Left kidney (tissue), 2 donors: Measurements from ENCODE around the gene CRIP3. TPM values are rescaled to one million over a fixed set of nuclear protein-coding genes. Genes with fewer than 3 reads are reported as not detected.
"Not testable (repeated sequence)": the region's sequence is repeated elsewhere in the genome, so short reads cannot be mapped to it uniquely, and the experiment has no call there.

ENCODE experiments used
- DNase-seq: peaks from one replicate; pipeline ENCODE4 v3.0.0-alpha.2; 2013
- polyA plus RNA-seq: library from polyadenylated mRNA; unstranded; fragments of 120-200 nt; gene quantifications from one replicate; pipeline ENCODE4 v1.2.1, GENCODE V29; 2013; ENCODE audit not compliant: insufficient read length

Gene CRIP3
- polyA plus RNA-seq, 1 donor: 7.3 TPM

DNA sequence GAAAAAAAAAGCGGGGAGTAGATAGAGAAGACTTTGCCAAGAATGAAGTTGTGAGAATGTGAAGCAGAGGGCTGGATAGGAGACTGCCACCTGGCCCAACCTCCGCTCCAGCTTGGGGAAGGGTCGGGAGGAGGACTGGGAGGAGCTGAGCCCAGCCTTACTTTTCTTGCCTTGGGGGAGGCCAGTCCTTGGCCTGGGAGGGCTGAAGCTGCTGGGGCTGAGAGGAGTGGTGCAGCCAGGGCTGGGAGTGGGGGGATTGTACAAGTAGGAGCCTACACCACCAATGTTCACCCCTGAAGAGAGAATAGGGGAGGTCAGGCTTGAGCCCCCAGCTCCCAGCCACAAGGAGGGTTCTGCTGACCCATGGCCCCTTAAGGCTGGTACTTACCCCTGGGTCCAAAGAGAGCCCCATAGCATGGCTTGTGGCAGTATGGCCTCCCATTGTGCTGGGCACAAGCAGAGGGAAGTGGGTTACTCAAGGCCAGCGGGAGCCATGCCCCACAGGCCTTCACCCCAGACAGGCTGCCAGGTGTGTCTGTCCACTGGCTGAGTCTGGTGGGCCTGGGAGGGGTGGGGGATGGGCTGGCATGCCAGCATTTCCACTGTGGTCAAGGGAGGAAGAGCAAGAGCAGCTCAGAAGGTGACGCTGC is 1.1 kb downstream of the CRIP3 start:
- DNase-seq: no peak

DNA sequence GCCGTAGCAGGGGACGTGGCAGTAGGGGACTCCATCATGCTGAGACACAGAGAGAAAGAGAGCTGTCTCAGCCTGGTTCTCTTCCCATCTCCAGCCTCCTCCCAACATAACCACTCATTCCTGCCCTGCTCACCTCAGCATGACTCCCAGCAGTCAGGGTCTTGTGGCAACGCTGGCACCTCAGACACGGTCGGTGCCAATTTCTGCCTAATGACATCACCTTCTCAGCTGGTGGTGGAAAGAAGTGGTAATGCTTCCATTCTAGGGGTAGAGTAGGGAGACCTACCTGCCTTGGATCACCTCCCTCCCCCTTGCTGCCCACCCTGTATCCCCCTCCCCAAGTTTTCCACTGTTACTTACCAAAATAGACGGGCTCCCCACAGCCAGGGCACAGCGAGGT is 2.5 kb downstream of the CRIP3 start:
- no peak for DNase-seq

DNA sequence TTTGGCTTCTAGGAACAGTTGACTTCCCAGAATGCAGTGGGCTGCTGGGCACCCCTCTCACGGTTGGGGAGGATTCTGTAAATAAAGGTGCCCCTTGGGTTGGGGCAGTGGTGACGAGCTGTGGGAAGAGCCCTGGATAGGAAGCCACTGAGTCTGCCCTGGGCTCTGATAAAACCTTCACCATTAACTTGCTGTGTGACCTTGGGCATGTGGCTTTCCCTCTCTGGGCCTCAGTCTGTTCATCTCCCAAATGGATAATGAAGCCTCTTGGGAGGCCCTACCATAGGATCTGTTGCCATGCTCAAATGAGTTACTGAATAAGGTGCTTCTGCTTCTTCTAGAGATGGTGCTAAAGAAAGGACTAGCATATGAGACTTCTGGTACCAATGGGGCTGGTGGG is 3.7 kb downstream of the CRIP3 start:
- DNase-seq: no peak

DNA sequence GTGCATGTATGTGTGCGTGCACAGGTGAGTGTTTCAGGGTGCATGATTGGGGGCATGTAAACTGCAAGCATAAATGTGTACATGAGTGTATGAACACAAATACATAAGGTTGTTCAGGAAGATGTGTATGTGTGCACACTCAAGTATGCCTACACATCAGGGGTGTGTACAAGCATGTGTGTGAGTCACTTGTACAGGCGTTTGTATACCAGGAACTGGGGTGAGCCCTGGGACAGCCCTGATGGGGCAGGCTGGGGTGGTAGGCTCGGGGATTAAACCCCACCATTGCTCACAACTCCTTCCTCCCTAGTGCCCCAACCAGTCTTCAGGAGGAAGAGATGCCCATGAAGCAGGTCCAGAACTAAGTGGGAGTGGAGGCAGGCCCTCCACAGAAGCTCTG is 4.3 kb downstream of the CRIP3 start:
- no peak for DNase-seq

DNA sequence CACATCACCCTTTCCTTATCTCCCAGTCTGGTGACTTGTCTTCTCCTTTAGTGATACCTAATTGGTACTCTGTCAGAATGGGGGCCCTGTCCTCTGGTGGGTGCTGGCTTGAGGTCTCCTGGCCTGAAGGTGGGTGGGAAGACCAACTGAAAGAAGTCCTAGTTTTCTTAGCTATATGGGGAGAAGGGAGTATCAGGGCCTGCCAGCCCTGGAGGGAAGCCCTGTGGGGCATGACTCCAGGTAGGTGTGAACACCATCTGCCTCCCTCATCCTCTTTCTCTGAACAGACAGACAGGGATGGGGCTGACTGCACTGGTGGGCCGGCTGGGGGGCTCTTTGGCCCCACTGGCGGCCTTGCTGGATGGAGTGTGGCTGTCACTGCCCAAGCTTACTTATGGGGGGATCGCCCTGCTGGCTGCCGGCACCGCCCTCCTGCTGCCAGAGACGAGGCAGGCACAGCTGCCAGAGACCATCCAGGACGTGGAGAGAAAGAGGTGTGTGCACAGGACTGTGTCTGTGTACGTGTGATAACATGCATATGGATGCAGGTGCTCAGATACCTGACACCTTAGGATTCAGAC is 4.8 kb downstream of the CRIP3 start:
- DNase-seq: no peak

DNA sequence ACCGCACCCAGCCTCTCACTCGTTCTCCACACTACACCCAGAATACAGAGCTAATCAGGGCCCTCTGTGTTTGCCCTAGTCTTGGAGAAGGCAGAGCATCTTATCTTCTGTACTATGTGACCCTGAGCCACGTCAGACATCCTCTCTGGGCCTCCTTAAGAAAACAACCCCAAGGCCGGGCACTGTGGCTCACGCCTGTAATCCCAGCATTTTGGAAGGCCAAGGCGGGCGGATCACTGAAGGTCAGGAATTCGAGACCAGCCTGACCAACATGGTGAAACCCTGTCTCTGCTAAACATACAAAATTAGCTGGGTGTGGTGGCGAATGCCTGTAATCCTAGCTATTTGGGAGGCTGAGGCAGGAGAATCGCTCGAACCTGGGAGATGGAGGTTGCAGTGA is 5.6 kb downstream of the CRIP3 start:
- not testable (repeated sequence) for DNase-seq

DNA sequence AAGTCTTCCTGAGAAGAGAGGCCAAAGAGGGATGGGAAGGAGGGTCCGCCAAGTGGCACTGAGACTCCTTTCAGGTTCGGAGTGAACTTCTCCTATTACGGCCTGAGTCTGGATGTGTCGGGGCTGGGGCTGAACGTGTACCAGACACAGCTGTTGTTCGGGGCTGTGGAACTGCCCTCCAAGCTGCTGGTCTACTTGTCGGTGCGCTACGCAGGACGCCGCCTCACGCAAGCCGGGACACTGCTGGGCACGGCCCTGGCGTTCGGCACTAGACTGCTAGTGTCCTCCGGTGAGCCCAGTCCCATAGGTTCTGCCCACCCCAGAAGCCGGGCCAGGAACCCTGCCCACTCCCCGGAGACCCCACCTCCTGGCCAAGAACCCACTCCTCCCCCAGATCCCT is 6.5 kb downstream of the CRIP3 start:
- no peak for DNase-seq

DNA sequence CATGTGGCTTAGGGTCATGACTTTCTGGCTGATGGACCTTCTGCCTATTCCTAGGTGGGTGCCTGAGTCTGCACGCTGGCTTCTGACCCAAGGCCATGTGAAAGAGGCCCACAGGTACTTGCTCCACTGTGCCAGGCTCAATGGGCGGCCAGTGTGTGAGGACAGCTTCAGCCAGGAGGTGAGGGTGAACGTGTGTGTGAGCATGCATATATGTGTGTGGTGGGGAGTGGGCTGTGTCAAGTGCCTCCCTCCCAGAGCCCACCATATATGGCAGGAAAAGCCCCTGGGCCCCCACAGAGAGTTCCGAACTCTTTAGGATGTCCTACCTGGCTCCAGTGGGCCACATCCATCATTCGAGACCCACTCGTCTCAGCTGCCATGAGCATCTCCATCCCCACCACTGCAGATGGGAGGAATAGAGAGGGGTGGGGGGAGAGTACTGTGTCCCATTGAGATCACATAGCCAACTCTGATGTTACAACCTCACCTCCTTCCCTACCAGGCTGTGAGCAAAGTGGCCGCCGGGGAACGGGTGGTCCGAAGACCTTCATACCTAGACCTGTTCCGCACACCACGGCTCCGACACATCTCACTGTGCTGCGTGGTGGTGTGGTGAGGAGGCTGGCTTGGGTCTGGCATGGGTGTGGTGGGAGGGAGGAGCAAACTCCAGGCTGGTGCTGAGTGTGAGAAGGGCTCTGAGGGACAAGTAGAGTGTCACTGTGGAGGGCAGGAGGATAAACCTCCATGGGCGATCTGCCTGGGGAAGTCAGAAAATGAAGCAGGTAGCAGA is 7.3 kb downstream of the CRIP3 start:
- DNase-seq: no peak

DNA sequence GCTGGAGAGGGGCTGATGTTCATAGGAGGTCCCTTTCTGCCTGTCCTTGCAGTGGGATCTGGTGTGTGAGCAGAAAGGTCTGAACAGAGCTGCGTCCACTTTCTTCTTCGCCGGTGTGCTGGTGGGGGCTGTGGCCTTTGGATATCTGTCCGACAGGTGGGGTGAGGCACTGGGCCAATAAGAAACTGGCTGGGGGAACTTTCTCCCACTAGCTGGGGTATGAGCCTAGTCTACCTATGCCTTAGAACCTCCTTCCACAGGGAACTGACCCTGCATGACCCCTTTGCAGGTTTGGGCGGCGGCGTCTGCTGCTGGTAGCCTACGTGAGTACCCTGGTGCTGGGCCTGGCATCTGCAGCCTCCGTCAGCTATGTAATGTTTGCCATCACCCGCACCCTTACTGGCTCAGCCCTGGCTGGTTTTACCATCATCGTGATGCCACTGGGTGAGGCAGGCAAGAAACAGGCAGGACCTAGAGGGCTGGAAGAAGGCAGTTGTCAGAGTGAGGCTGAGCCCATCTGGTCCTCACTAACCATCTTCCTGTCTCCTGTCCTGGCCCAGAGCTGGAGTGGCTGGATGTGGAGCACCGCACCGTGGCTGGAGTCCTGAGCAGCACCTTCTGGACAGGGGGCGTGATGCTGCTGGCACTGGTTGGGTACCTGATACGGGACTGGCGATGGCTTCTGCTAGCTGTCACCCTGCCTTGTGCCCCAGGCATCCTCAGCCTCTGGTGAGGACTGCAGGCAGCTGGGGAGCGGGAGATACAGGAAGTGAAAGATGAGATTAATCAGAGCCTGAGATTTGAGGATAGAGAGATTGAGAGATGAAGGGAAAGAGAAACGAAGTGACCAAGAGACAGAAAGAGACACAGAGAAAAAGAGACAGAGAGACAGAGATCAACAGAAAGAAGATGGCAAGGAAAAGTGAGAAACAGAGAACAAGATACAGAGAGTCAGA is 9.0 kb downstream of the CRIP3 start:
- DNase-seq: no peak

DNA sequence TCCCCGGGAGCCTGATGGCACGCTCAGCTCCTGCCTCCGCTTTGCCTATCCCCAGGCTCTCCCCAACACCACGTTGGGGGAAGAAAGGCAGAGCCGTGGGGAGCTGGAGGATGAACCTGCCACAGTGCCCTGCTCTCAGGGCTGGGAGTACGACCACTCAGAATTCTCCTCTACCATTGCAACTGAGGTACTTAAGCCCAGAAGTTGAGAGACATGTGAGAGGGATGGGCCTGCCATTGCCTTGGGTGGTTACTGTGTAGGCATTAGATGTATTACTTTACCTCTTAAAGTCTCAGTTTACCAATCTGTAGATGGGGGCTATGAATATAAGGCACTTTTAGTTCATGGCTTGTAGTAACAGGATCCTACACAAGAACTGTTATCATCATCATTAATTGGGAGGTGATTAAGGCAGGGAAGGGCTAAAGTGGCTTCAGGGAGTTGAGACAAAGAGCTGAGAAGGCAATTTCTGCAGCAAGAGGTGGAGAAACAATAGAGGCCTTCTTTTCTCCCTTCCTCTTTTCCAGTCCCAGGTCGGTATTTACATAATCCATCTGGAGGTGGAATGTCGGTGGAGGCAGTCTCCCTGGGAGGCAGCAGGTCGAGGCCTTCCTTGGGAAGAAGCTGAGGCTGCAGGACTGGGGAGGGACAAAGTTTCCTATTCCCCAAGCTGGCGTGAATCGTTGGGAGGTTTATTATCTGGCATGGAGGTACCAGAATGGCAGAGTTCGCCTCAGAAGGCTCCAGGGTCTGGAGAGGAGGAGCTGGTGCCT is 9.9 kb downstream of the CRIP3 start:
- DNase-seq: no peak

DNA sequence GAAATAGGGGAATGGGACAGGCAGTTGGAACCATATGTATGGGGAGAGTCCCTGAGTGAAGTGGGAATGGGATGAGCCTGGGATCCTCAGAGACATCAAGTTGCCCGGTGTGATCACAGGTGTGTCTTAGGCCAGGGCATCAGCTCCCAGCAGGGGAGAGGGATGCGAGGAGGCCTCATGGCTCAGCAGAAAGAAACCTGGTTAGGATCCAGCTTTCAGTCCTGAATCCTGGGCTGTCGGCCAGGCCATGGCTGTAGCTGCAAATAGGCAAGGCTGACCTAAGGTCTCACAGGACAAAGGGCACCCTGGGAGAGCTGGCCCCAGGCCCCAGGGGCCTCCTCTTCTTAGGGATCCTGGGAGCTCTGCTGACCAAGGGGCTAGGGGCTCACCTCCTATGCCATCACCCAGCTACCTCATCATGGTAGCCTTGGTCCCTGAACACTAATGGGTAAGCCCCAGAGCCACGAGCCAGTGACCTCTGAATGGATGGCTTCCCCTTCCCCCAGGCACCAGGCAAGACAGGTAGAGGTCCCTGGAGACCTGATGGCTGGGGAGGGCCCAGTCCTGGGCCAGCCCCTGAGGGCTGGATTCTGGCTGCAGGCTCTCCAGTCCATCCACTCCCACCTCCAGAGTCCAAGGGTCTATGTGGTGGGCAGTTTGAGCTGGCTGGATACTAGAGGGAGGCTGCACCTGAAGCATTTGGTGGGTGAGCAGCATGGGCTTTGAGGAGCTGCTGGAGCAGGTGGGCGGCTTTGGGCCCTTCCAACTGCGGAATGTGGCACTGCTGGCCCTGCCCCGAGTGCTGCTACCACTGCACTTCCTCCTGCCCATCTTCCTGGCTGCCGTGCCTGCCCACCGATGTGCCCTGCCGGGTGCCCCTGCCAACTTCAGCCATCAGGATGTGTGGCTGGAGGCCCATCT is 10.7 kb downstream of the CRIP3 start, which contains the start of gene SLC22A7:
SLC22A7 (plus strand) TSS at position 617 of the 921 bp plus-strand sequence; CDS start at position 716, 99 bp downstream.
- DNase-seq: no peak

DNA sequence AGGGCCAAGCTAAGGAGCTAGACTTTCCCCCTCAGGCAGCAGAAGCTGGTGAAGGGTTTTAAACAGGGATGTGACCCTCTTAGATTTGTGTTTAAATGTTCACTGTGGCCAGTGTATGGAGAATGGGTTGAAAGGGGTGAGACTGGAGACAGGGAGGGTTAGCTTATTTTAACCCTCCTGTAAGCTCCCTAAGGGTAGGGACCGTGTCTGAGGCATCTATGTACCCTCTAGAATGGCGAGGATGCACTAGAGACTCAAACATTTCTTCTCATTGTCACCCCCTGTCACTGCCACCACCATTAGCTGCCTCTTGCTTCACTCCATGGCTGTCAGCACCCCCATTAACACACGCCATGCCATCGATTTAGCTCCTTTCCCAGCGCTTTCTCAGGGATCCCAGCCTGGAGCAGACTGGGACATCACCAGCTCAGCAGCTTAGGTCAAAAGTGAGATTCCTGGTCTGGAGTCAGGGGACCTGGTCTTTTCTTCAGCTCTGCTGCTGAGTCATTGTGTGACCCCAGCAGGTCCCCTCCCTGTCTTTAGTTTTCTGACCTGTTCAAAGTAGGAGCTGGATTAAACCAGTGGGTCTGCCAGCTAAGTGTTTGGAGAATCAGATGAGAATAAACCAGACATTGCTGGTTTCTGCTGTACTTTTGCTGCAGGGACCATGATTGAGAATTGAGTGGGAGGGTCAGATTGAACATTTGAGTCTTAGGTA is 11.7 kb downstream of the CRIP3 start:
- no peak for DNase-seq

DNA sequence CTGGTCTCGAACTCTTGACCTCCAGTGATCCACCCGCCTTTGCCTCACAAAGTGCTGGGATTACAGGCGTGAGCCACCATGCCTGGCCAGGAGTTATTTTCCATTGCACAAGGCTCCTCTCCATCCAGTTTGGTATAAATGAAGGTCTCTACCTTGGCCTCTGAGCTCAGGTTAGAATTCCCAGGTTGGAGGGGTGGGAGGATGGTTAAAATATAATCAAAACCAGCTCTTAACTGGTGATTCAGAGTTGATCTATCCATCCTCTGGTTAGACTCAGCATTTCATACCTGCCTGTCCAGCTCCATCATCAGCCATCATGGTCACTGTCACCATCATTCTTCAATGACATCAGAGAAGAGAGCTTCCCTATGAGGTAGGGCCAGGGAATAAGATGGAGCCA is 13.2 kb downstream of the CRIP3 start:
- DNase-seq: no peak

DNA sequence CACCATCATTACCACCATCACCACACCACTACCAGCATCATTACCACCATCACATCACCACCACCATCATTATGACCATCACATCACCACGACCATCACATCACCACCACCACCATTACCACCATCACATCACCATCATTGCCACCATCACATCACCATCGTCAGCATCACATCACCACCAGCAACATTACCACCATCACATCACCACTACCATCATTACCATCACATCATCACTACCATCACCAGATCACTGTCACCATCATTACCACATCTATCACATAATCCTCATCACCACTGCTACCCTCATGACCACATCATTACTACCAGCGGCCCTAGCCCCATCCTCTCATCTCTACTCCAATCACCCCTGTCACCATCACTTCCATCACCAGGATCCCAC is 14.1 kb downstream of the CRIP3 start:
- no peak for DNase-seq

DNA sequence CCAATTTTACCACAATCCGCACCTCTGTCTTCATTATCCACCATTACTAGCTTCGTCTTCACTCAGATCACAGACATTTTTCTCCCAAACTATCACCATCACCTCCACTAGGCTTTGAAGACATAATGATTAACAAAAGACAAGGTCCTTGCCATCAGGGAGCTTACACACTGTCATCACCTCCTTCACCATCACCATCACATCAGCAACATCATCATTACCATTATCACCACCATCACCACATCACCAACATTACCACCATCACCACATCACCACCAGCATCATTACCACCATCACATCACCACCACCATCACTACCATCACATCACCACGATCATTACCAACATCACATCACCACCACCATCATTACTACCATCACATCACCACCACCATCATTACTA is 14.9 kb downstream of the CRIP3 start:
- no peak for DNase-seq

DNA sequence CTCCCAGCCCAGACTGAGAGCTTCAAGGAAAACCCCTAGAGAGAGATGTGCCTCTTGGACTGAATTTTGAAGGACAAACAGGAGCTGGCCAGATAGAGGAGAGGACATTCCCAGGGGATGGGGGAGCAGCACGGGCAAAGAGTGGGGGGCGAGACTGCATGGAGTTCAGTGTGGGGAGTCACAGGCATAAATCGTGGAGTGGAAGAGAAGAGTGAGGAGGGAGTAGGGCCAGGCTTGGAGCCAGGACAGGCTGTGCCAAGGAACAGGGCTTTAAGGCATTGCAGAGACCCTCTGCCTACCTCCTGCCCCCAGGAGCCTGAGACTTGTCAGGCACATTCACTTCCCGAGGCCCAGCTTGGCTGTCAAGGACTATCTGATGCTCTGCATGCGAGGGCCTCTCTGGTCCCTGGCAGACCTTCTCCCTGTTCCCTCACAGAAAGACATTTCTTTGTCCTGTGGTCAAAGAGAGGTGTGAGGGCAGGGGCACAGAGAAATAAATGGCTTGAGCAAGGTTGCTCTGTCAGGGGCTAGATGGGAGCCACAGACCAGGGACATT is 15.8 kb downstream of the CRIP3 start:
- no peak for DNase-seq

DNA sequence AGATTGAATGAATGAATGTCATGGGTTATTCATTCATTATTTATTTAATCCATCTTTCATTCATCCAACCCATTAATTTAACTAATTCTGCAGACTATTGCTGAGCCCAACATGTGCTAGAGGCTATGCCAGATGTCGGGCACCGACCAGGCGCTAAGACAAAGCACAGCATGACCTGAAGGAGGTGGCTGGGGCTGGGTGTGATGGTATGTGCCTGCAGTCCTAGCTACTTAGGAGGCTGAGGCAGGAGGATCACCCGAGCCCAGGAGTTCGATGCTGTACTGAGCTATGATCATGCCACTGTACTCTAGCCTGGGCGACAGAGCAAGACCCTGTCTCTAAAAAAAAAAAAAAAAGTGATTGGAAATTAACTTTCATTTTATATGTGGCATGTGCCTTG is 16.3 kb downstream of the CRIP3 start:
- no peak for DNase-seq

DNA sequence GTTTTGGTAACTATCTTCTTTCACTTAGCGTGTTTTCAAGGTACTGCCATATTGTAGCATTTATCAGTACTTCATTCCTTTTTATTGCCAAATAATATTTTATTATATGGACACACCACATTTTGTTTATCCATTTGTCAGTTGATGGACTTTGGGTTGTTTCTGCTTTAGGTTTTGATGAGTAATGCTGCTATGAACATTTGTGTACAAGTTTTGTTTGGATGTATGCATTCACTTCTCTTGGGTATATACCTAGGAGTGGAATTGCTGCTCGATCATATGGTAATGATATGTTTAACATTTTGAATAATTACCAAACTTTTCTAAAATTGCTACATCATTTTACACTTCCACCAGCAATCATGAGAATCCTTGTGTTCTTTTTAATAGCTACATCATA is 16.9 kb downstream of the CRIP3 start:
- no peak for DNase-seq

DNA sequence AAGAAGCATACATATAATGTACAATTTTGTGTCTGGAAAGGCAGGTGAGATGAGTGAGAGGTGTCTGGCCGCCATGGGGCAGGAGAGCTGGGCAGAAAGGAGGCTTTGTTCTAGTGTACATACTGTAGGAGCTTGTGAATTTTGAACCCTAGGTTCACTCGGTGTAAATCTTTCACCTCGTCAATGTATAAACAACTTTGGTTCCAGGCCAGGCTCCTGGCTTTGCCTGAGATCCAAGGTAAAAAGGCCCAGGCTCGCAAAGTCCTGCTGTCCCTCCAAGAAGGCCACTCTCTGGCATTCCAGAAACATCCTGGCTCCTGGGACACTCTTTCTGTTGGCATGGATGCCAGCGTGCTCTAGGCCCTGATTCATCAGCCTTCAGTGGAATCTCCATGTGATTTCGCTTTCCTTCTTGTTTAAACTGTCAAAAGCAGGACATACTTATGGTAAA is 17.7 kb downstream of the CRIP3 start:
- DNase-seq: no peak
